Measurements from ENCODE around the gene CTSD. TPM values are rescaled to one million over a fixed set of nuclear protein-coding genes. Genes with fewer than 3 reads are reported as not detected.

Gene CTSD
- total and polyA plus RNA-seq, 9 donors = 89.0 to 545 (median 191) TPM

GRCh38 chr11:1779806-1780699, 16.3 kb upstream of the CTSD start:
- intact Hi-C loops (cut with DNase I) = loop anchor here in 1 of 4 donors (10.0 kb wide), 1 partner anchor 45 kb away; no protein-coding TSS in a partner anchor
- H3K4me3 ChIP-seq = no peak overlapping the region
- DNase-seq = peak in 1 of 5 donors; percentile 3
- WGBS, 3 donors = 82 to 84% (median 83%) methylated on average over 34 of the region's 34 CpGs
- H3K27me3 ChIP-seq = no peaks in the 10 kb centered on the region
- no peaks in the 10 kb centered on the region for H3K9me3 ChIP-seq
- no peaks in the 10 kb centered on the region for H3K4me1 ChIP-seq (ENCODE audit: insufficient read depth)
- no peaks in the 10 kb centered on the region for H3K36me3 ChIP-seq
- no peak for TF ChIP-seq EP300 (IDR thresholded peaks at IDR 0.05)
- TF ChIP-seq POLR2A (IDR thresholded peaks at IDR 0.05) = no peak
- TF ChIP-seq CTCF (IDR thresholded peaks at IDR 0.05) = no peak
- no peak overlapping the region for H3K27ac ChIP-seq

GRCh38 chr11:1779034-1779805, 15.5 kb upstream of the CTSD start:
- peak in 1 of 5 donors; percentile 4 for DNase-seq
- Histone ChIP-seq H3K4me1 (ENCODE audit: insufficient read depth) (no peaks in the 10 kb centered on the region), H3K36me3 (no peaks in the 10 kb centered on the region), H3K27ac (no peak overlapping the region), H3K4me3 (no peak overlapping the region), H3K9me3 (no peaks in the 10 kb centered on the region), H3K27me3 (no peaks in the 10 kb centered on the region)
- TF ChIP-seq CTCF (IDR thresholded peaks at IDR 0.05) (no peak), POLR2A (IDR thresholded peaks at IDR 0.05) (no peak), EP300 (IDR thresholded peaks at IDR 0.05) (no peak)
- intact Hi-C loops (cut with DNase I) = no loop called here
- WGBS, 3 donors = 73 to 82% (median 78%) methylated on average over 17 of the region's 17 CpGs

- WGBS, 3 donors = 65 to 74% (median 74%) methylated on average over 13 to 14 of the region's 14 CpGs
These were observed 14.6 kb upstream of the CTSD start for GRCh38 chr11:1778141-1778911.

More at GRCh38 chr11:1778141-1778911, 14.6 kb upstream of the CTSD start:
- DNase-seq = peak in 1 of 5 donors; percentile 4
- Histone ChIP-seq H3K36me3 (no peaks in the 10 kb centered on the region), H3K9me3 (no peaks in the 10 kb centered on the region), H3K4me1 (ENCODE audit: insufficient read depth) (no peaks in the 10 kb centered on the region), H3K4me3 (no peak overlapping the region), H3K27ac (no peak overlapping the region), H3K27me3 (no peaks in the 10 kb centered on the region)
- intact Hi-C loops (cut with DNase I) = no loop called here
- TF ChIP-seq EP300 (IDR thresholded peaks at IDR 0.05) (no peak), CTCF (IDR thresholded peaks at IDR 0.05) (no peak), POLR2A (IDR thresholded peaks at IDR 0.05) (no peak)
